Activated CD4-positive, alpha-beta T cell treated with anti-CD3 and anti-CD28 coated beads, Interleukin-2, amount 50 U/mL, for 16 hours (primary cell): ENCODE results near the gene KRT84.

Experiments used
- DNase-seq: peaks from one replicate; pipeline ENCODE4 v3.0.0-alpha.2; 2020

KRT84 gene

GRCh38 chr12:52338241-52338960, 47.1 kb downstream of the KRT84 start:
- no peak for DNase-seq

GRCh38 chr12:52337054-52337453, 48.4 kb downstream of the KRT84 start:
- no peak for DNase-seq

- no peak for DNase-seq
Measured at GRCh38 chr12:52336641-52337040, 48.8 kb downstream of the KRT84 start.

- no peak for DNase-seq
Measured at GRCh38 chr12:52335598-52336262, 49.7 kb downstream of the KRT84 start.

- no peak for DNase-seq
Measured at GRCh38 chr12:52334185-52334584, 51.3 kb downstream of the KRT84 start.

- no peak for DNase-seq
Measured at GRCh38 chr12:52333321-52333720, 52.1 kb downstream of the KRT84 start.

- no peak for DNase-seq
Measured at GRCh38 chr12:52332381-52332780, 53.1 kb downstream of the KRT84 start.

GRCh38 chr12:52331833-52332232, 53.6 kb downstream of the KRT84 start:
- no peak for DNase-seq

GRCh38 chr12:52331039-52331438, 54.4 kb downstream of the KRT84 start:
- no peak for DNase-seq

- no peak for DNase-seq
Measured at GRCh38 chr12:52327830-52328500, 57.5 kb downstream of the KRT84 start.
